SU-DHL-6 (cell line): ENCODE data around the gene IGF1.

Experiments
- EZH2phosphoT487 ChIP-seq: fragments of 200-600 bp; sonication (generic), shearing (Covaris generic); conservative IDR thresholded peaks from 2 replicates; pipeline ENCODE4 v1.6.1; 2018; ENCODE audit warnings: mild to moderate bottlenecking, antibody characterized with exemption, low read length, moderate library complexity, mixed read lengths
- TF ChIP-seq, protein P1 (sequence below): fragments of 200-600 bp; sonication (generic); IDR thresholded peaks from one replicate; pipeline ENCODE4 v1.5.1; 2017; ENCODE audit warnings: antibody characterized with exemption, mild to moderate bottlenecking, low read length, moderate library complexity; ENCODE audit not compliant: insufficient read depth, poor library complexity, severe bottlenecking

DNA sequence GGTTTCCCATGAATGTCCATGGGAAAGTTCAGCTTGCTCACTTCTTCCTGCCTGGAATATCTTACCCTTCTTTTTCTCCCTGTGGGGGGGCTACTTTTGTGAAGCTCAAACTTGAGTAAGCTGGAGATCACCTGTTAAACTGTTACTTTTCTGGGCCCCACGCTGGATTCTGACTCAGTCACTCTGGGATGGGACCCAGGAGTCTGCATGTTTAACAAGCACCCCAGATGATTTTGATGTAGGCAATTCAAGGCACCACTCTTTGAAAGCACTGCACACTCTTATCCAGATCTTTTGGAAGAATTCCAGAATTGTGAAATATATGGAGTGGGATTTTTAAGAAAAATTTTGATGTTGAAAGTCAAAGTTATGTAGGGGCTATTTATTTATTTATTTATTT is 46.3 kb upstream of the IGF1 start:
- TF ChIP-seq, protein P1, sequence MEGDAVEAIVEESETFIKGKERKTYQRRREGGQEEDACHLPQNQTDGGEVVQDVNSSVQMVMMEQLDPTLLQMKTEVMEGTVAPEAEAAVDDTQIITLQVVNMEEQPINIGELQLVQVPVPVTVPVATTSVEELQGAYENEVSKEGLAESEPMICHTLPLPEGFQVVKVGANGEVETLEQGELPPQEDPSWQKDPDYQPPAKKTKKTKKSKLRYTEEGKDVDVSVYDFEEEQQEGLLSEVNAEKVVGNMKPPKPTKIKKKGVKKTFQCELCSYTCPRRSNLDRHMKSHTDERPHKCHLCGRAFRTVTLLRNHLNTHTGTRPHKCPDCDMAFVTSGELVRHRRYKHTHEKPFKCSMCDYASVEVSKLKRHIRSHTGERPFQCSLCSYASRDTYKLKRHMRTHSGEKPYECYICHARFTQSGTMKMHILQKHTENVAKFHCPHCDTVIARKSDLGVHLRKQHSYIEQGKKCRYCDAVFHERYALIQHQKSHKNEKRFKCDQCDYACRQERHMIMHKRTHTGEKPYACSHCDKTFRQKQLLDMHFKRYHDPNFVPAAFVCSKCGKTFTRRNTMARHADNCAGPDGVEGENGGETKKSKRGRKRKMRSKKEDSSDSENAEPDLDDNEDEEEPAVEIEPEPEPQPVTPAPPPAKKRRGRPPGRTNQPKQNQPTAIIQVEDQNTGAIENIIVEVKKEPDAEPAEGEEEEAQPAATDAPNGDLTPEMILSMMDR, result no peak
- TF ChIP-seq EZH2phosphoT487, result no peak
